ENCODE results near the gene FAM114A2.
A peak's percentile ranks its signal among the peaks of the same experiment; 100 is the strongest.

FAM114A2 gene

GRCh38 chr5:153981905-153982605 lies 56.7 kb downstream of the FAM114A2 start:
- no peak for DNase-seq

- DNase-seq = no peak
These were observed 59.5 kb downstream of the FAM114A2 start for GRCh38 chr5:153979028-153979783.

- DNase-seq = no peak
These were observed 63.9 kb downstream of the FAM114A2 start for GRCh38 chr5:153974813-153975163.

- DNase-seq = peak; percentile 35
These were observed 64.4 kb downstream of the FAM114A2 start for GRCh38 chr5:153974131-153974812.

- no peak for DNase-seq
These were observed 66.5 kb downstream of the FAM114A2 start for GRCh38 chr5:153972240-153972639.

- DNase-seq = no peak
These were observed 68.2 kb downstream of the FAM114A2 start for GRCh38 chr5:153970496-153970895.

GRCh38 chr5:153969563-153969895 lies 69.2 kb downstream of the FAM114A2 start:
- no peak for DNase-seq

- DNase-seq = no peak
These were observed 69.7 kb downstream of the FAM114A2 start for GRCh38 chr5:153968761-153969562.

GRCh38 chr5:153964880-153965645 lies 73.6 kb downstream of the FAM114A2 start:
- DNase-seq = peak; percentile 26

- no peak for DNase-seq
These were observed 74.4 kb downstream of the FAM114A2 start for GRCh38 chr5:153964191-153964879.

GRCh38 chr5:153960269-153961215 lies 78.2 kb downstream of the FAM114A2 start:
- no peak for DNase-seq

- DNase-seq = no peak
These were observed 79.4 kb downstream of the FAM114A2 start for GRCh38 chr5:153959134-153959957.

GRCh38 chr5:153957205-153957604 lies 81.5 kb downstream of the FAM114A2 start:
- DNase-seq = no peak

- no peak for DNase-seq
These were observed 85.3 kb downstream of the FAM114A2 start for GRCh38 chr5:153953411-153953810.

- DNase-seq = no peak
These were observed 85.8 kb downstream of the FAM114A2 start for GRCh38 chr5:153952893-153953292.

- no peak for DNase-seq
These were observed 86.7 kb downstream of the FAM114A2 start for GRCh38 chr5:153952057-153952456.

GRCh38 chr5:153941265-153941664 lies 97.4 kb downstream of the FAM114A2 start:
- DNase-seq = no peak

Data from NCI-H524 treated with DMSO at 0.1 percent for 48 hours (cell line).